HG03025 (cell line): ENCODE data around the gene AIP.
"Not testable (repeated sequence)": the region's sequence is repeated elsewhere in the genome, so short reads cannot be mapped to it uniquely, and the experiment has no call there.

Source experiments
- ATAC-seq: cut with Tn5 transposase; IDR thresholded peaks from one replicate; pipeline ENCODE4 v1.9.1; 2021; ENCODE audit warnings: mild to moderate bottlenecking, moderate library complexity; ENCODE audit not compliant: unreplicated experiment, low FRiP score

Gene AIP

DNA sequence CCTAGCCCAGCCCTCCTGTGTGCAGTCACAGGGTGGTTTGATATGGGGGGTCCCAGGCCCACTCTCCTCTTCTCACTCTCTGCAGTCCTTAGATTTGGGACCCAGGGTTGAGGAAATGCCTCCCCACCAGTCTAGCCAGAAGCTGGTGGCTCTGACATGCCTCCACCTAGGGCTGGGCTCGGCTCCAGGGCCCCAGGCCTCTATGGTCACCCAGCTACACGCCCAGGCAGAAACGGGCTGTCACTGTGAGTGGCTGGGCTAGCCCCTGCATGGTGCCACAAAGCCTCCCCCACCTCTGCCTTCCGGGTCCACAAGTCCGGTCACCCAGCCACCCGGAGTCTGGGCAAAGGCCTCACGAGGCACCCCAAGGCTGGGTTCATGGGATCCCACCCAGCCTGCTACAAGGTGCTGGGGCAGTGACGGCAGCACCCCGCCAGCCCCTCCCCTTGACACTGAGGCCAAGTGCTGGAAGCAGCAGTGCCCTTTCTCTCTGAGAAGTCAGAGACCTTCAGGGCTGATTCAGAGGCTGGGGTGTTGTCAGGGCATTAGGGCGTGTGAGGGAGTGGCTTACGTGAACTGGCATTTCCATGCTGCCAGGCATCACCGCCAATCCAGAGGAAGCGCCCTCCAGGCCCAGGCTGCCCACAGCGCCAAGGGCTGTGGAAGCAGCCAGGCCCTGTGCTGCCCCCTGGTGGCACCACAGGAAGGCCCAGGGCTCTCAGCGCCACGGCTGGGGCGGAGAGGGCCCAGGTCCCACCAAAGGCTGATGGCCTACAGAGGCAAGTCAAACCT lies 23.0 kb downstream of the AIP start:
- ATAC-seq: no peak

DNA sequence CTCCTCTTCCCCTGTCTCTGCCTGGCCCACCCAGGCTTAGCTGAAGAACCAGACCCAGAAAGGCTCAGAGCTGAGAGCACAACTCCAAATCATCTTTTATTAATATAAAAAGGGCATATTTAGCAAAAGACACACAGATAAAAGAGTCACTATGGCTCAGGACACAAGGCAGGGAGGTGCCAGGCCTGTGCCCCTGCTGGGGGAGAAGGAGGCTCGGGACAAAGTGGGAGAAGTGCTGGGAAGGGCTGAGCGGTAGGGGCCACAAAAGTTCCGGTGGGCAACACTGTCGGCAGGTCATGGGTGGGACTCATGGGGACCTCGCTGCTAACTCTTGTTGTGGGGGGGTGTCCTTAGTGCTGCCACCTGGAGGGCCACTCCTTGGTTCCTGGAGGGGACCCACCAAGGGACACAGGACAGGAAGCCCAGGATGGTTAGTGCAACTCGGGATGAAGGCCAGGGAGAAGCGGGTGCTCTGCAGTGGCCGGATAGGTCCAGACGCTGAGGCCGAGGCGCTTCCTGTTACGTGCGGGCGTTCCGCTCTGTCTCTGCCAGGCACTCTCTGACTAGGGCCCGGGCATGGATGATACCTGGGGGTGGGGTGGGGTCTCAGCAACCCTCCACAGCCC lies 23.7 kb downstream of the AIP start:
- ATAC-seq: no peak

GRCh38 chr11:67507242-67507863 lies 24.5 kb downstream of the AIP start:
- ATAC-seq: no peak

DNA sequence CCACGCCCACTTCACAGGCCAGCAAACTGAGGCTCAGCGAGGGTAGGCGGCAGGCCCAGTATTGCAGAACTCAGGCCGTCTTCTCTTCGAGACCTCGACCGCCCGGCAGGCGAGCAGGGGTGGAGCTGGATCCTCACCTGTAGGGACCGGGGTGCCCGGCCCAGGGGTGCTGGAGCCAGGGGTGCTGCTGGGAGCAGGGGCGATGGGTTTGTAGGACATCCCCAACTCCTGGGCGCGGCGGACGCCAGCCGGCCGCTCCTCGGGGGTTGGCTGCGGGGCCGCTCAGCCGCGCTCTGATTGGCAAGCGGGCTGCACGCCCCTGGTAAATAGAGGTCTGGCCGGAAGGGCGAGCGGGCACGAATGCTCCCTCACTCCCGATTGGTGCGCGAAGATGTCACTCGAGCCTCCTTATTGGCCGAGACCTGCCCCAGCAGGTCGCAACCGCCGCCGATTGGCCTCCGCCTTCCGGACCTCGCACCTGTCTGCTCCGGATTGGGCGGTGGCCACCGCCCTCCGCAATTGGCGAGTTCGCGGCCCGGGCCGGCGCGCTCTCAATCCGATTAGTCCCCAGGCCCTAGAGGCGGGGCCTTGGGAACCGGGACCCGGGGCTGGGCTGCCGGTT lies 25.1 kb downstream of the AIP start, which contains the start of gene CDK2AP2:
CDK2AP2 (minus strand) TSS at position 299 of the 622 bp plus-strand sequence; CDS start at position 219, 80 bp downstream.
- peak; percentile 65 for ATAC-seq

- ATAC-seq: peak; percentile 32
These were observed 25.8 kb downstream of the AIP start for GRCh38 chr11:67508486-67509121.

- no peak for ATAC-seq
These were observed 27.2 kb downstream of the AIP start for GRCh38 chr11:67510023-67510345.

GRCh38 chr11:67511558-67511957 lies 28.7 kb downstream of the AIP start:
- ATAC-seq: not testable (repeated sequence)

- no peak for ATAC-seq
These were observed 31.3 kb downstream of the AIP start for GRCh38 chr11:67514116-67514515.

DNA sequence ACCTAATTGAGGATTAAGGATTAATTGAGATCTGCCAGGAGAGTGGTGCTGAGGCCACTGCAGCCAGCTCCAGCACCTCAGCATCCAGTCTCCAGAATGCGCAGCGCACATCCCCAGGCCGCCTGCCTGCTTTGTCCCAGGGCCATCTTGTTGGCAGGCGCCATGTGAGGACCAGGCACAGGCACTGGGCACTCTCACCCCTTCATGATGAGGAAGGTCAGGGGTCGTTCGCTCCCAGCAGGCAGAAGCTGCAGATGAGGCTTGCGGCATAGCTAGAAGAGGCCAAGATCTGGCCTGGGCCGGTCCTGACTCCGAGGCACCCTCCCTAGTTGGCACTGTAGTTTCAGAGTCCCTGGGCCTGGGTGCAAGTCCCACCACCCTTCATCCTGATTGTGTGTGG lies 34.0 kb downstream of the AIP start:
- ATAC-seq: no peak

GRCh38 chr11:67517784-67518552 lies 35.1 kb downstream of the AIP start:
- ATAC-seq: no peak

DNA sequence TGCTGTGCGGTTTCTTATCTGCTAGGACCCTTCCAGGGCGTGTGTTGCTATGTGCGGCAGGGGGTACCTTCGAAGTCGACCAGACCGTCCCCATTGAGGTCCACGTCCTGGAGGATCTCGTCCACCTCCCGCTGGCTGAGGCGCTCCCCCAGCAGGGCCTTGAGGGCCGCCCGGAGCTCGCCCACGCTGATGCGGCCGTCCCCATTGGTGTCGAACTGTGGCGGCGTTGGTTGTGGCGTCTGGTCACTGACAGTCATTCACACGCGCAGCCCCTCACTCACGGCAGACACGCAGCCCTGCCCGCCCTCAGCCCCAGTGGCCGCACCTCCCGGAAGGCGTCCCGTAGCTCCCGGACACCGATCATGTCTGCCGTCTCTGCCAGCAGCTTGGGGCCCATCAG lies 36.9 kb downstream of the AIP start:
- no peak for ATAC-seq

DNA sequence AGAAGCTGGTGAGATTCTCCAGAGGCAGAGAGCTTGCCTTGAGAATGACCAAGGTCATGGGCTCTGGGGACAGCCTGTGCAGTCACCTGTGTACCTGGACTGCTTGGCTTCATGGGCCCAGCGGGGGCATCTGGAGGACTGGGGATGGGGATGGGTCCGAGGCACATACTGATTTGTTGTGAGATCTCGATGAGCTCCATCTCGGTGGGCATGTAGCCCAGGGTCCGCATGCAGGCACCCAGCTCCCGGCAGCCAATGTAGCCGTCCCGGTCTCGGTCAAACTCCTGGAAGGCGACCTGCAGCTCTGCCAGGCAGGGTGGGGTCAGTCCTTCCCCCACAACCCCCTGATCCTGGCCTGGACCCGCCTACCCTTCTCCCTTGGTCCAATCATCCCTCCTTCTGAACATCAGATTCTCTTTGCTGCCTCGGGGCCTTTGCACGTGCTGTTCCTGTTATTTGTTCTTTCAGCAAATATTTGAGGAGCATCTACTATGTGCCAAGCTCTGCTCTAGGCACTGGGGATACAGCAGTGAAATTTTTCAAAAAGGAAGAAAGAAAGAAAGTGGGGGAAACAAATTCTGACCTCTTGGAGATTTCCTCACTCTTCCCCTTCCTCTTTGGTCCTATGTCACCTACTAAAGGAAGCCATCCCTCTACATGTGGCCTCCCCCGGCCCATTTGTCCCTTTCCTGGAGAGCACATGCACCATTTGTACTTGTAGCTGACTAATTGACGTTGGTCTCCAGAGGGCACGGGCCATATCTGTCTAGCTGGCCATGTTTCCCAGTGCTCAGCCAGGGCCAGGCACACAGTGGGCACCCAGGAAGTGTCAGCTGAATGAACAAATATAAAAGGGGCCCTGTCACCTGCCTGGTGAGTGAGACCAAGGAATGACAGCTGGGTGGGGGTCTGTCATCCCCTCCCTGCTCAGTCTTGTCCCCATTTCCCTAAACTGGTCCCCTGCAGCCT lies 38.3 kb downstream of the AIP start:
- ATAC-seq: no peak

DNA sequence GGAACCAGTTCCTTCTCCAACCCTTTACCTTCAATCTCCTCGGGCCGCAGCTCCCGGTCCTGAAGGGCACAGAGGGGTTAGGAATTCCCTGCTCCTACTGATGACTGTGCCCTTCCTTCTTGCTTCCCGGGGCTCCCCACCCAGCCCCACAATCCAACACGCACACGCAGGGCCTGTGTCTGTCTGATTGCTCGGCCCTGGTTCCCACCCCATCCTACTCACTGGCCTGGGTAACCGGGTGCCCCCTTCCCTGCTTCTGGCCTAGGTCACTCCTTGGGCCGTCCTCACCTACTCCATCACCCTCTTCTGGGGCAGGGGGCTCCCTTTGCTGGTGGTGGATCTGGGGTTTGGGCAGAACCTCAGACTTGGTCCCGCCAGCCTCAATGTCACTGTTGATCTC lies 39.1 kb downstream of the AIP start:
- ATAC-seq: no peak

DNA sequence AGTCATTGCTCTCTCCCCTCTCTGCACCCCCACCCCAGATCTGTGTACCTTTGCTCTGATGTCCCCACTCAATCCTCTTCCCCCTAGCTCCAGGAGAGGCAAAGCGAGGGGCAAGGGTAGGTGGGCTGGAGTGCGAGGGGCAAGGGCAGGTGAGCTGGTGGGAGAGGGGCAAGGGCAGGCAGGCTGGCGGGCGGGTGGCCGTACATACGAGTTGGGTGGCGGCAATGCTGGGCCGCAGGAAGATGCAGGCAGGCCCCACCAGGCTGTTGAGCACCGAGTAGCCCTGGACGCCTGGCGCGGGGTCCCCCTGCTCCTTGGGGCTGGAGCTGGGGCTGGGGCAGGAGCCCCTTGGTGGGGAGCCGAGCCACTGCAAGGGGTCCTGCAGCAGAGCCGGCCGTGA lies 39.5 kb downstream of the AIP start:
- ATAC-seq: no peak

DNA sequence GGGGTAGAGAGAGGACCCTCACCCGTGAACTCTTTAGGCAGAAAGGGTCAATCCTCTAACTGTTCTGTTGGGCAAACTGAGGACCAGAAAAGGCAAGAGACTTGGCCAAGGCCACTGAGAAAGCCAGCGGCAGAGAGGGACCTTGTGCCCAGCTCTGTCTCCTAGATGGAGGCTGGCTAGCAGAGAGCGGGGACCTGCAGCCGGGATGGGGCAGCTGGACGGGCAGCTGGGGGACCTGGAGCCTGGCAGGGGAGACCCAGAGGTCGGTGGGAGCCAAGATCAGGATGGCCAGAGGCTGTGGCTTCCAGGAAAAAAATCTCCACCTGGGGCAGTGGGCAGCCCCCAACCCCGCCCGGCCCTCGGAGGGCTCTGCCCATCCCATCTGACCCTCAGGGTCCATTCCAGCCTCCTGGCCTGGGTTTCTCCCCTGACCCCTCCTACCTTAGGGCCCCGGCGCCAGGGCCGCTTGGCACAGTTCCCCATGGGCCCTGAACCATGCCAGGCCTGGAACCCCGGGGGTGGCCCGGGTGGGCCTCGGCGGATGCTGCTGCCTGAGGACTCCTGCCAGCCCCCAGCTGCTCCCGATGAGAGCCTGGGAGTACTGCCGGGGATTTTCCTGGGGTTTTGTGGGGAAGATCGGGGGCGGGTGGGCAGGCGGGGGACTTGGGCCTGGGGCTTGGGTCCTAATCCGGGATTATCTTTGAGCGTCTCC lies 40.2 kb downstream of the AIP start, which contains the start of gene CABP2:
CABP2 (minus strand) TSS at position 603 of the 712 bp plus-strand sequence; CDS start at position 483, 120 bp downstream.
- ATAC-seq: no peak

- no peak for ATAC-seq
These were observed 41.0 kb downstream of the AIP start for GRCh38 chr11:67523556-67524479.

- ATAC-seq: no peak
These were observed 41.6 kb downstream of the AIP start for GRCh38 chr11:67524480-67524808.
